H1 (cell line): ENCODE results near the gene PNMA8C. TPM values are rescaled to one million over a fixed set of nuclear protein-coding genes. Genes with fewer than 3 reads are reported as not detected.

Source experiments
- RAD21 ChIP-seq, 2 experiments: IDR thresholded peaks in 1 of 2; conservative IDR thresholded peaks in 1 of 2; 2 replicates each; pipeline ENCODE4 v1.6.1; 2011; ENCODE audit warnings: low read depth in 2 of 2, low read length in 2 of 2, improper control_type of control experiment in 1 of 2, inconsistent platforms in 1 of 2, mild to moderate bottlenecking in 1 of 2, moderate library complexity in 1 of 2
- polyA plus RNA-seq, 7 experiments: library from polyadenylated mRNA; depleted of rRNA in 3 of 7; stranded (reverse) in 5 of 7; unstranded in 2 of 7; fragments of >200 nt in 5 of 7; fragments of 200-250 nt in 2 of 7; gene quantifications; 1 replicate in 5 of 7; 2 replicates in 1 of 7; 4 replicates in 1 of 7; pipeline versions ENCODE4 v1.2.1 to v1.2.3, GENCODE V29; 2011 to 2013; ENCODE audit warnings: missing spikeins in 2 of 7, mixed read lengths in 2 of 7
- total RNA-seq: library from RNA; stranded (reverse); fragmentation: NEBNext Ultra II Directional; extraction: Animal tissue kit (Norgen Biotek cat#: 25700); gene quantifications from 2 replicates; pipeline ENCODE4 v1.2.1, GENCODE V29; 2021

Gene PNMA8C
- total and polyA plus RNA-seq, 2 of the 8 experiments (the other 6 are each of a cell fraction or from before 2014, with no cell fraction given), result 0.53 to 1.8 TPM

GRCh38 chr19:46390121-46390858 is 38.4 kb downstream of the PNMA8C start (continued):
- no peak for TF ChIP-seq RAD21 (IDR thresholded peaks at IDR 0.05 in 1 of 2, conservative IDR thresholded peaks at IDR 0.05 in 1 of 2; ENCODE audit: low read depth in 2 of 2, low read length in 2 of 2)
